Endothelial cell of umbilical vein (primary cell): Measurements from ENCODE around the gene ALDOC. TPM values are rescaled to one million over a fixed set of nuclear protein-coding genes. Genes with fewer than 3 reads are reported as not detected.

Source experiments
- BruUV-seq: library from RNA; stranded (reverse); fragments of 400-500 nt; replicated peaks from 2 replicates; lab custom pipeline; 2021; lab: Mats Ljungman, UMichigan
- CTCF ChIA-PET: fragments of 300-600, 350-600 bp; sonication (Branson Sonifier 250); formaldehyde crosslinking; loops from one replicate; lab custom pipeline; 2021; ENCODE audit warnings: antibody characterized with exemption, inconsistent platforms; lab: Charles Lee
- POLR2A ChIA-PET: fragments of 300-600, 350-600 bp; sonication (Branson Sonifier 250); formaldehyde crosslinking; loops from one replicate; lab custom pipeline; 2021; ENCODE audit warnings: antibody characterized with exemption, inconsistent platforms; lab: Charles Lee
- DNase-seq: peaks from one replicate; pipeline ENCODE4 v3.0.0-alpha.2; 2011; ENCODE audit warnings: low read depth, low spot score
- FAIRE-seq: peaks from 2 replicates; lab custom pipeline; 2011; peaks lifted over from hg19 to GRCh38; lab: Jason Lieb, UNC
- H2AFZ ChIP-seq: 2 replicates; pipeline ENCODE4 v1.6.0; 2012; ENCODE audit warnings: low read depth, low read length, control low read depth, inconsistent platforms
- H3K27ac ChIP-seq: 2 replicates; pipeline ENCODE4 v1.5.1; 2011; ENCODE audit warnings: low read depth, mild to moderate bottlenecking, control low read depth, low read length, moderate library complexity; ENCODE audit not compliant: insufficient read depth
- H3K27me3 ChIP-seq, 2 experiments: 2 replicates each; pipeline versions ENCODE4 v1.6.0 to v1.6.1; 2011; ENCODE audit warnings: low read length in 2 of 2, mixed read lengths in 1 of 2; ENCODE audit not compliant: control insufficient read depth in 2 of 2, insufficient read depth in 2 of 2
- H3K36me3 ChIP-seq, 2 experiments: 2 replicates in 1 of 2; 3 replicates in 1 of 2; pipeline ENCODE4 v1.5.1; 2011; ENCODE audit warnings: low read length in 2 of 2, mild to moderate bottlenecking in 1 of 2, moderate library complexity in 1 of 2; ENCODE audit not compliant: control insufficient read depth in 2 of 2, insufficient read depth in 2 of 2; ENCODE audit errors: extremely low read depth in 1 of 2
- H3K4me1 ChIP-seq: 3 replicates; pipeline ENCODE4 v1.5.1; 2011; ENCODE audit warnings: mild to moderate bottlenecking, low read length; ENCODE audit not compliant: control insufficient read depth, insufficient read depth; ENCODE audit errors: extremely low read depth
- H3K4me2 ChIP-seq: 2 replicates; pipeline ENCODE4 v1.6.1; 2011; ENCODE audit warnings: low read length, control low read depth, mixed read lengths; ENCODE audit not compliant: insufficient read depth
- H3K4me3 ChIP-seq, 3 experiments: fragments of 200-600 bp in 1 of 3; sonication (generic), shearing (Covaris generic) in 1 of 3; replicated peaks in 1 of 3; 2 replicates each; pipeline ENCODE4 v1.5.1; 2011 to 2016; ENCODE audit warnings: control low read depth in 3 of 3, low read length in 3 of 3, mild to moderate bottlenecking in 2 of 3, inconsistent platforms in 1 of 3, low read depth in 1 of 3, moderate library complexity in 1 of 3; ENCODE audit not compliant: insufficient read depth in 1 of 3
- H3K79me2 ChIP-seq: 2 replicates; pipeline ENCODE4 v1.6.0; 2012; ENCODE audit warnings: low read length, inconsistent platforms; ENCODE audit not compliant: control insufficient read depth, insufficient read depth
- H3K9ac ChIP-seq: replicated peaks from 2 replicates; pipeline ENCODE3; 2011; ENCODE audit warnings: low read length, control low read depth; ENCODE audit not compliant: insufficient read depth; ENCODE audit errors: extremely low read depth
- H3K9me1 ChIP-seq: replicated peaks from 3 replicates; pipeline ENCODE4 v1.6.0; 2011; ENCODE audit warnings: mild to moderate bottlenecking, low read length; ENCODE audit not compliant: control insufficient read depth, insufficient read depth; ENCODE audit errors: extremely low read depth
- H3K9me3 ChIP-seq: replicated peaks from 2 replicates; pipeline ENCODE4 v1.5.1; 2012; ENCODE audit warnings: low read length, inconsistent platforms; ENCODE audit not compliant: control insufficient read depth, insufficient read depth
- H4K20me1 ChIP-seq: replicated peaks from 2 replicates; pipeline ENCODE3; 2011; ENCODE audit warnings: mild to moderate bottlenecking, low read length; ENCODE audit not compliant: control insufficient read depth, insufficient read depth; ENCODE audit errors: extremely low read depth
- EZH2 ChIP-seq: IDR thresholded peaks from 2 replicates; pipeline ENCODE4 v1.6.1; 2012; ENCODE audit warnings: borderline replicate concordance, low read depth, mild to moderate bottlenecking, moderate library complexity, low read length, inconsistent platforms; ENCODE audit not compliant: severe bottlenecking
- FOS ChIP-seq: IDR thresholded peaks from 2 replicates; pipeline ENCODE4 v1.6.1; 2011; ENCODE audit warnings: mild to moderate bottlenecking, low read length, moderate library complexity, borderline replicate concordance; ENCODE audit not compliant: insufficient read depth
- GATA2 ChIP-seq: IDR thresholded peaks from 2 replicates; pipeline ENCODE4 v1.7.0; 2011; ENCODE audit warnings: low read depth, mild to moderate bottlenecking, moderate library complexity, mixed read lengths, low read length; ENCODE audit not compliant: insufficient read length, insufficient read depth
- JUN ChIP-seq: IDR thresholded peaks from 2 replicates; pipeline ENCODE4 v1.6.1; 2011; ENCODE audit warnings: borderline replicate concordance, low read depth; ENCODE audit not compliant: insufficient read length, insufficient read depth
- MYC ChIP-seq: IDR thresholded peaks from one replicate; pipeline ENCODE4 v1.6.1; 2011; ENCODE audit warnings: mild to moderate bottlenecking, low read depth, low read length
- POLR2A ChIP-seq: IDR thresholded peaks from 2 replicates; pipeline ENCODE4 v1.6.1; 2012; ENCODE audit warnings: low read depth, mild to moderate bottlenecking, control low read depth, low read length
- POLR2AphosphoS5 ChIP-seq: IDR thresholded peaks from 2 replicates; pipeline ENCODE4 v1.6.1; 2012; ENCODE audit warnings: low read depth, mild to moderate bottlenecking, control low read depth, low read length, moderate library complexity; ENCODE audit not compliant: insufficient read depth
- dilution Hi-C: fragments of 300-500 bp; cut with MboI; formaldehyde crosslinking; loops from one replicate; pipeline ENCODE4 v1.15.0; 2019; ENCODE audit warnings: low sequenced_read_pairs; ENCODE audit not compliant: extremely low pct_ligation_motif_present
- intact Hi-C: fragments of 100-400 bp; cut with micrococcal nuclease; formaldehyde crosslinking; loops from one replicate; pipeline ENCODE4 v1.10.0; 2022
- polyA plus RNA-seq, 4 experiments: library from polyadenylated mRNA; depleted of rRNA in 3 of 4; stranded (reverse) in 3 of 4; unstranded in 1 of 4; fragments of >200 nt; gene quantifications; 2 replicates each; pipeline versions ENCODE4 v1.2.1 to v1.2.3, GENCODE V29; 2011 to 2012; ENCODE audit warnings: missing spikeins in 1 of 4
- total RNA-seq: library from RNA; stranded (reverse); gene quantifications from 2 replicates; pipeline ENCODE4 v1.2.3, GENCODE V29; 2021
- TF ChIP-seq, protein P1 (sequence below): IDR thresholded peaks from 2 replicates; pipeline ENCODE4 v1.6.1; 2011; ENCODE audit not compliant: insufficient read depth, insufficient read length
- TF ChIP-seq, protein P2 (sequence below), 2 donors: IDR thresholded peaks; 1 replicate in 1 of 2; 2 replicates in 1 of 2; pipeline ENCODE4 v1.5.1; 2011; ENCODE audit warnings: low read length in 2 of 2, mild to moderate bottlenecking in 2 of 2, moderate library complexity in 2 of 2, control low read depth in 1 of 2, inconsistent platforms in 1 of 2, low read depth in 1 of 2; ENCODE audit not compliant: insufficient read depth in 1 of 2; ENCODE audit errors: extremely low read depth in 1 of 2

Gene ALDOC
- total and polyA plus RNA-seq, 2 donors (not counting 3 experiments of a cell fraction or from before 2014, with no cell fraction given) = 7.2 to 18.9 TPM

DNA sequence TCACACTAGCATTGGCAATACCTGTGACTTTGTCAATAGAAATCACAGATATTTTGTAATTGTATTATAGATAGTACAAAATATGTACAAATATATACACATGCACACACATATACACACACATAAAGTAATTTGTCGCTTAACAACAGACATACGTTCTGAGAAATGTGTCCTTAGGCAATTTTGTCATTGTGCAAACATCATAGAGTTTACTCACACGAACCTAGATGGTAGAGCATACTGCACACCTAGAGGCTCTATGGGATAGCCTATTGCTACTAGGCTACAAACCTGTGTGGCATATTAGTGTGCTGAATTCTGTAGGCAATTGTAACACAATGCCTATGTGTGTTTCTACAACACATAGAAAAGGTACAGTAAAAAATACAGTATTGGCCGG lies 35.3 kb downstream of the ALDOC start:
- no peaks in the 10 kb centered on the region for H3K36me3 ChIP-seq
- no peaks in the 10 kb centered on the region for H3K79me2 ChIP-seq
- H3K4me3 ChIP-seq = no peak overlapping the region
- no peak overlapping the region for H3K27ac ChIP-seq
- no TSS peak for BruUV-seq
- no peaks in the 10 kb centered on the region for H3K9me3 ChIP-seq
- no peaks in the 10 kb centered on the region for H4K20me1 ChIP-seq
- POLR2A ChIA-PET = no interaction called here
- H3K4me2 ChIP-seq = no peak overlapping the region
- dilution Hi-C loops (no loop called here), intact Hi-C loops (loop anchor here (1.0 kb wide), 1 partner anchor 11 kb away; no protein-coding TSS in a partner anchor)
- peaks cover 0 to under 1% of the 10 kb centered on the region in 2 experiments for H3K27me3 ChIP-seq
- H3K4me1 ChIP-seq = no peaks in the 10 kb centered on the region
- DNase-seq (no peak), FAIRE-seq (no peak)
- no peaks in the 10 kb centered on the region for H3K9me1 ChIP-seq
- CTCF ChIA-PET = interaction anchor here (0.8 to 3.0 kb wide), 4 partner anchors 10 to 53 kb away, joined by 4 to 11 read pairs (median 4); no protein-coding TSS in a partner anchor
- TF ChIP-seq POLR2AphosphoS5 (no peak), MYC (no peak), EZH2 (no peak), POLR2A (no peak), GATA2 (no peak), JUN (no peak), FOS (no peak)
- TF ChIP-seq, protein P1, sequence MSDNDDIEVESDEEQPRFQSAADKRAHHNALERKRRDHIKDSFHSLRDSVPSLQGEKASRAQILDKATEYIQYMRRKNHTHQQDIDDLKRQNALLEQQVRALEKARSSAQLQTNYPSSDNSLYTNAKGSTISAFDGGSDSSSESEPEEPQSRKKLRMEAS = no peak
- TF ChIP-seq, protein P2, sequence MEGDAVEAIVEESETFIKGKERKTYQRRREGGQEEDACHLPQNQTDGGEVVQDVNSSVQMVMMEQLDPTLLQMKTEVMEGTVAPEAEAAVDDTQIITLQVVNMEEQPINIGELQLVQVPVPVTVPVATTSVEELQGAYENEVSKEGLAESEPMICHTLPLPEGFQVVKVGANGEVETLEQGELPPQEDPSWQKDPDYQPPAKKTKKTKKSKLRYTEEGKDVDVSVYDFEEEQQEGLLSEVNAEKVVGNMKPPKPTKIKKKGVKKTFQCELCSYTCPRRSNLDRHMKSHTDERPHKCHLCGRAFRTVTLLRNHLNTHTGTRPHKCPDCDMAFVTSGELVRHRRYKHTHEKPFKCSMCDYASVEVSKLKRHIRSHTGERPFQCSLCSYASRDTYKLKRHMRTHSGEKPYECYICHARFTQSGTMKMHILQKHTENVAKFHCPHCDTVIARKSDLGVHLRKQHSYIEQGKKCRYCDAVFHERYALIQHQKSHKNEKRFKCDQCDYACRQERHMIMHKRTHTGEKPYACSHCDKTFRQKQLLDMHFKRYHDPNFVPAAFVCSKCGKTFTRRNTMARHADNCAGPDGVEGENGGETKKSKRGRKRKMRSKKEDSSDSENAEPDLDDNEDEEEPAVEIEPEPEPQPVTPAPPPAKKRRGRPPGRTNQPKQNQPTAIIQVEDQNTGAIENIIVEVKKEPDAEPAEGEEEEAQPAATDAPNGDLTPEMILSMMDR (IDR thresholded peaks at IDR 0.05; ENCODE audit: extremely low read depth in 1 of 2, insufficient read depth in 1 of 2, low read depth in 1 of 2, low read length in 2 of 2) = no peak
- no peak overlapping the region for H3K9ac ChIP-seq
- no peak overlapping the region for H2AFZ ChIP-seq
